Muscle of back (tissue), 10 donors: ENCODE measurements around the gene RCOR2. TPM values are rescaled to one million over a fixed set of nuclear protein-coding genes. Genes with fewer than 3 reads are reported as not detected.

Source experiments
- polyA plus RNA-seq, 10 donors: library from polyadenylated mRNA; unstranded; fragments of 120-200 nt; gene quantifications; one replicate each; pipeline ENCODE4 v1.2.1, GENCODE V29; 2013; ENCODE audit not compliant: insufficient read length in 10 of 10

The RCOR2 gene
- polyA plus RNA-seq, 10 donors, result 9.4 to 16.0 (median 11.8) TPM

Other genes with a start within 250 kb of the RCOR2 start
- 10 to 100 TPM; 14.9 to 24.1 (median 18.8) TPM for gene ATL3, start 245.8 kb downstream of the RCOR2 start, polyA plus RNA-seq
- gene RTN3, start 235.7 kb downstream of the RCOR2 start, polyA plus RNA-seq, result 10 to 100 TPM; 52.9 to 75.2 (median 62.4) TPM
- gene ZFTA, start 148.4 kb downstream of the RCOR2 start, polyA plus RNA-seq, result 10 to 100 TPM; 20.0 to 31.0 (median 26.5) TPM
- gene SPINDOC, start 103.7 kb downstream of the RCOR2 start, polyA plus RNA-seq, result 10 to 100 TPM; 19.7 to 31.7 (median 21.2) TPM
- 10 to 100 TPM; 15.8 to 21.8 (median 16.9) TPM for gene MARK2, start 78.1 kb downstream of the RCOR2 start, polyA plus RNA-seq
- gene NAA40, start 21.8 kb upstream of the RCOR2 start, polyA plus RNA-seq, result 10 to 100 TPM; 13.3 to 23.6 (median 15.4) TPM
- gene COX8A, start 57.5 kb upstream of the RCOR2 start, polyA plus RNA-seq, result 100 to 1,000 TPM; 193 to 294 (median 224) TPM
- 10 to 100 TPM; 44.0 to 60.0 (median 50.3) TPM for gene OTUB1, start 69.3 kb upstream of the RCOR2 start, polyA plus RNA-seq
- gene FLRT1, start 118.8 kb upstream of the RCOR2 start, polyA plus RNA-seq, result 1 to 10 TPM; 1.7 to 6.9 (median 2.3) TPM
- 10 to 100 TPM; 47.7 to 71.6 (median 53.2) TPM for gene MACROD1, start 248.9 kb upstream of the RCOR2 start, polyA plus RNA-seq